Occipital lobe (tissue), 3 donors: ENCODE data around the gene DECR2. TPM values are rescaled to one million over a fixed set of nuclear protein-coding genes. Genes with fewer than 3 reads are reported as not detected.

Experiments
- DNase-seq: peaks from one replicate; lab custom pipeline; 2025; lab: John Stamatoyannopoulos, UW
- small RNA-seq: library from RNA; depleted of rRNA; stranded (forward); fragments of <200 nt; gene quantifications from one replicate; pipeline ENCODE3, GENCODE V24; 2014
- total RNA-seq: library from RNA; depleted of rRNA; stranded (reverse); fragments of >200 nt; gene quantifications from one replicate; pipeline ENCODE4 v1.2.3, GENCODE V29; 2014

The DECR2 gene
- total RNA-seq, 1 donor from 2014 or later: 7.6 TPM

DNA sequence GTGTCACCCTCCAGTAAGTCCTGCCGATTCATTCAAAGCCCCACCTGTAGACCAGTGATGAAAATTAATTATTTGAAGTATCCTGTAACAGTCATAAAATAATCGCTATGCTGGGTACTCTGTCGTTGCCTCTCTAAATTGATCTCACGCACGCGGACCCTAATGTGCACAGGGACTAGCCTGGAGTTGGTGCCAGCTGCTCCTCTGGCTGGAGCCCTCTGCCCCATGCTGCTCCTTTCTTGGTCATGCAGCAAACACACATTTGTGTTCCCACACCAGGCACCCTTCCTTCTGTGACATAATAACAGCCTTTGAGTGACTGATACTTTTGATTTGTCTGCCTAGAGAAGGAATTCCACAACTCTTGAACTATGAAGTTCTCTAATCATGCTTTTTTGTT, 39.8 kb downstream of the DECR2 start:
- DNase-seq: no peak

DNA sequence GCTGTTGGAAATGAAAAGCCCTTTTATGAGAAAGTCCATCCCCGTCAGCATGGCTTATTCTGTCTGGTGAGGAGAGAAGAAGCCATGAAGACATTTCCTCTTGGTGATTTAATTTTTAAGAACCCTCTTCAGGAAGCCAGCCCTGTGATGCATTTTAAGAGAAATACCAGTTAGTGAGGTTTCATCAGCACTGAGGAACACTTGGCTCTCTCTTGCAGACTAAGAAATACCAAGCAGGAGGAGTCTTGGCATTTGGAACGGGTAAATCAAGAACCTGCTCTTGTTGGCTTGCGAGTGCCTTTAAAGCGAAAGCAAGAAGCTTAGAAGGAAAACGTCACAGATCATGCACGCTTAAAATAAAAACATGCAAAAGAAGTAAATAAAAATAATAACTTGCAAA, 41.3 kb downstream of the DECR2 start:
- no peak for DNase-seq

DNA sequence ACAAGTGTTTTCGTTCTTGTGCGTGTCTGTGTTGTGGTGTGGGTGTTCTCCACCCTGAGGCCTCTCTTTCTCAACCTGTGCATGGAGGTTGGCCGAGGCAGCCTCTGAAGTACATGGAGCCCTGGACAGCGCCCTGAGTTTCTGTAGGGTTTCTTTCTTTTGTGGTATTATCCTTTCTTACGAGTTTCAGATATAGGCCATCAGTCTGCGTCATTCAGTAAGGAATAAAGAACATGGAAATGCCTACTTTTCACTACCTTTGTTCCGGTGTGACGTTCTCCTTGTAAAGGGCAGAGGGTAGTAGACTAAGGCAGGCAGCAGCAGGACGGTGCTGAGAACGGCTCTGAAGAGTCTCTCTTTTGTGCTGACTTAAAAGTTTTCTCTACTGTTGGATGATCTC, 42.3 kb downstream of the DECR2 start:
- DNase-seq: no peak

DNA sequence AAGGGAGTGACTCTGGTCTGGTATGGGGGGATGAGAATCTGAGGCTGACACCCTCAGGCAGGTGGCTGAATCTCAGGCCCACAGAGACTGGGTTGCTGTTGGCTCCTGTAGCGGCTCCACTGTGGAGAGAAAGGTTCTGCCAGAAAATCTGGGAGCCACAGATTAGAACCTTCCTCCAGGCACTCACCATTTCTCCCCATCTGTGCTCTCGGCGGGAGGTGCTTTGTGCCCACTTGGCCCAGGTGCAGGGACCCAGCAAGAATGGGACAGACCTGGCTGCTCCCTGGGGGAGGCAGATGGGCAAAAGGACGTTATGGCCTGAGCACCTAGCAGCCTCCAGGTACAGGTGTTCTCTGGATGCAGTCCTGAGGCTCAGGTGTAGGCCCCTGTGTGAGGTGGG, 43.9 kb downstream of the DECR2 start:
- no peak for DNase-seq

DNA sequence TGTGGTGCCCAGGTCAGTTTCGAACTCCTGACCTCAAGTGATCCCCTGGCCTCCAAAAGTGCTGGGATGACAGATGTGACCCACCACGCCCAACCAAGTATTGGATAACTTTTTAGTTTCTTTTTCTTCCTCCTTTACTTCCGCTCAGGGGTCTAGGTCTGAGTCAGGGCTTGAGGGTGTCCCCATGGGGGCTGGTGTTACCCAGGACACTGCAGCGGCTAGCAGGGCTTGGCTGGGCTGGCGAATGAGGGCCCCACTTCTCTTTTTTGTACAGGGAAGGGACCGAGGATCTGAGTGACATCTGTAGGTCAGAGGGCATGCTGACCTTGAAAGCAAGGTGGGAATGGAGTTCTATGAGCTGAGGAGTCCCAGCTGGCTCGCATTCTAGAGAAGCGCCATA, 48.7 kb downstream of the DECR2 start:
- DNase-seq: no peak

DNA sequence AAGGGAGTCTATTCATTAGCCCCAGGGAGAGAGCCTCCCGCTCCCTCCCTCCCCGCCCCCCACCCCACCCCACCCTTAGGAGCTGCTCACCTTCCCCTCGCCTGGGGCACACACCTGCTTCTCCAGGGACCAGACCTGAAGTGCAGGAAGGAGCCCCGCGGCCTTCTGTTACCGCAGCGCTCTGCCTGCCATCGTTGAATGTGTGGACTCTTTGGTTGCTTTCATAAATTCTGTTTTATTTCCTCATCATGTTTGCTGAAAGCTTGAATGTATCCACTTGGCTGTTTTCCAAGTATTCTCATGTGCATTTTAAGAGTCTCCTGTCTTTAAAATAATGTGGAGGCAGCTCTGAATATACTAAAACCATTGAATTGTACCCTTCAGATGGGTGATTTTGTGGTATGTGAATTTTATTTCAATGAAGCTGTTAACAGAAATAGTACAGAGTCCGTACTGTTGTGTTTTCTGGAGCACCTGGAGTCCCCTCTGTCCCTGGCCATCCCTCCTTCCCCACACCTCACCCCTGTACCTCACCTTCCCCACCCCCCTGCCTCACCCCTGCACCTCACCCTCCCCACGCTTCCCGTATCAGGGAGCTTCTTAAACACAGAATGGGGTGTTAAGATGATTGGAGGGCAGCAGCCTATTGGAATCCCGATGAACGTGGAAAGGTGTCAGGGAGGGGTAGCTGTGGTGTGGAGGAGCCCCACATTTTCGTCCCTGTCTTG, 49.3 kb downstream of the DECR2 start:
- no peak for DNase-seq

DNA sequence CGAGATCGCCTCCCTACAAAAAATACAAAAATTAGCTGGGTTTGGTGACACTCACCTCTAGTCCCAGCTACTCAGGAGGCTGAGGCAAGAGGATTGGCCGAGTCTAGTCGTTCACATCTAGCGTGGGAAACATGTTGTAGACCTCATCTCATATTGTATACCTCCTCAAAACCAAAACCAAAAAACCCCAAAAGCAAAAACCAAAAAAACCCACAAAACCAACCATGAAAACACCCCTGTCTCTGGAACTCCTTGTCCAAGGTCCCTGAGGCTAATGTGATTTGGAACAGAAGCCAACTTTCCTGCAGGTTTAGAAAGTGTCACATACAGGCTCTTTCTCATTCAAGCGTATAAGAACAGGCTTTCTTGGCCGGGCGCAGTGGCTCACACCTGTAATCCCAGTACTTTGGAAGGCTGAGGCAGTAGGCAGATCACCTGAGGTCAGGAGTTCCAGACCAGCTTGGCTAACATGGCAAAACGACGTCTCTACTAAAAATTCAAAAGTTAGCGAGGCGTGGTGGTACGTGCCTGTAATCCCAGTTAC, 52.8 kb downstream of the DECR2 start:
- no peak for DNase-seq

DNA sequence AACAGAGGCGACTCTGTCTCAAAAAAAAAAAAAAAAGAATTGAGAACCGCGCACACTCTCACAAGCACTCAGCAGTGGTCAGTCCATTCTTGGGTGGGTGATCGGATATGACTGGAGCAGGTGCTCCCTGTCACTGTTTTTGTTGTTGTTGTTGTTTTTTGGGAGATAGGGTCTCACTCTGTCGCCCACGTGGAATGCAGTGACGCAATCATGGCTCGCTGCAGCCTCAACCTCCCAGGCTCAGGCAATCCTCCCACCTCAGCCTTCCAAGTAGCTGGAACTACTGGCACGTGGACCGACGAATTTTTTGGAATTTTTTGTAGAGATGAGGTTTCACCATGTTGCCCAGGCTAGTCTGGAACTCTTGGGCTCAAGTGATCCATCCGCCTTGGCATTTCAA, 53.8 kb downstream of the DECR2 start:
- DNase-seq: no peak

DNA sequence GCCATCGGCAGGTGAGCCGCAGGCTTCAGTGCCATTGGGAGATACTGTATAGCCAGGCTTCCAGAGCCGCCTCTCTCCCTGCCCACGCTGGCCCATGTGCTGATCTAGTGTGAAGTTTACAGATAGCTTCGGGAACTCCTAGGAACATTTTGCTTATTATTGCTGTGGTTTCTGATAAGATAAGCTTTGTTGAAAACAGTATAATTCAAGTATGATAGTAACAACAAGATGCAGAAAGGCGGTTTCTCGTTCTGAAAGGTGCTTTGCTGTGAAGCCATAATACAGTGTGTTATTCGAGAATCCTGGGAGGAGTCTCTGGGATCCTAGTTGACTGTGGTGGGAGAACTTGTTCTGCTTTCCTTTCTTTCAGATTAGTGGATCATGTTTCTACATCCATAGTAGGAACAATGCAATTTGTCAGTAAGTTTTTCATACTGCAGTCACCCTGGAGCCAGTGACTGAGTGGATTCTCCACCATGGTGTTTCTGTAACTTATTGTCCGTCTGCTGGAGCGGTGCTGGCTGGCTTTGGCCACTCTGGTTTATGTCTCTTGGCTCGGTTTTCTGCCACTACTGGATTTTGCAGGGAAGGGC, 55.3 kb downstream of the DECR2 start:
- DNase-seq: no peak

DNA sequence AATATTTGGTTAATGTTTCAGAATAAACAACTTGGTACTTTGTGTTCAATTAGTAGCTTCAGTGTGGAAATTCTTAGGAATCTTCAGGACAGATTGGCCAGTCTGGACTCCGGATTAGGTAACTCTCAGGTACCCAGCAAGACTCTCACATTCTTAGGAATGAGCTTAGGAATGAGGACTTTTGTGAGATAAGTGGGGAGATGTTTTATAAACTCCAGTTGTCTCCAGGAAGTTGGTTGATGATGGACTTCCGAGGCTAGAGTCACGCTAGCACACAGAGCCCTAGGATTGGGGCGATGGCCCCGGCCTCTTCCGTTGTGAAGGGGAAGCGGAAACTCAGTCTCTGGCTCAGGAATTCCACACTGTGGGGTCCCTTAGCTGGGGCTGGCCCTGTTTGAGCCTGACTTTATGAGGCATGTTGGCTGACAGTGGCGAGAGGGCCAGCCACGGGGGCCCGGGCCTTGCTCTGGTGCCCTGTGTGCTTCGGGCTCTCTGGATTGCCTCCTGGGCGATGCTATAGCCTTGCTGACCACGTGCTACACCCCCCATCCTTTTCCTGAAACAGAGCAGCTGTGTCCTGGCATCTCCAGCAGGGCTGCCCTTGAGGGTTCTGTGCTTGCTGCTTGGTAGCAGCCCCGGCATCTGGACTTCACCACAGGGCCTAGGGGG, 56.2 kb downstream of the DECR2 start:
- DNase-seq: no peak

DNA sequence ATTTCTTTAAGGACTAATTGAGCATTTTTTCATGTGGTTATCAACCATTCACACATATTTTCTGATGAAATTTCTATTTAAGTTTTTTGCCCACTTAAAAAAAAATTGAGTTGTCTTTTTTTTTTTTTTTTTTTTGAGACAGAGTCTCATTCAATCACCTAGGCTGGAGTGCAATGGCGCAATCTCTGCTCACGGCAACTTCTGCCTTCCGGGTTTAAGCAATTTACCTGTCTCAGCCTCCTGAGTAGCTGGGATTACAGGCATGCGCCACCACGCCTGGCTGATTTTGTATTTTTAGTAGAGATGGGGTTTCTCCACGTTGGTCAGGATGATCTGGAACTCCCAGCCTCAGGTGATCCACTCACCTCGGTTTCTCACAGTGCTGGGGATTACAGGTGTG, 58.1 kb downstream of the DECR2 start:
- DNase-seq: no peak

DNA sequence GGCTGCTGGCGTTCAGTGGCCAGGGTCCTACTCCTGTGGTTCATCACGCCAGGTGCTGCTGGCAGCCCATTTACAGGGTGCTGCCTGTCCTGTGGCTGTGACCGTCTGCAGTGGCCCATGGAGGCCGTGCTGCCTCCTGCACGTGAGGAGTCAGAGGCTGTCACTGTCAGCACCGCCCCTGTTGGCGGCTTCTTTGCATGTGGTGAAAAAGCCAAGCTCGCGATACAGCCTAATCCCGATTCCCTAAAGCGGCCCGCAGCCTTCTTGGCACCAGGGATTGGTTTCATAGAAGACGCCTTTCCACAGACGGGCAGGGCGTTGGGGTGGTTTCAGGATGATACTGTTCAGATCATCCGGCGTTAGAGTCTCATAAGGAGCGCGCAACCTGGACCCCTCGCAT, 59.1 kb downstream of the DECR2 start:
- no peak for DNase-seq

Small RNA genes within 50 kb of the gene (small RNA-seq; reads per million reads assigned to genes)
- gene RF00019: not detected

Other genes starting within 250 kb of the DECR2 start
- 0.31 TPM for gene HBZ, start 249.2 kb upstream of the DECR2 start, total RNA-seq
- gene HBM, start 235.9 kb upstream of the DECR2 start, total RNA-seq: 15.0 TPM
- 614 TPM for gene HBA2, start 229.0 kb upstream of the DECR2 start, total RNA-seq
- gene HBA1, start 225.2 kb upstream of the DECR2 start, total RNA-seq: 270 TPM
- gene HBQ1, start 221.4 kb upstream of the DECR2 start, total RNA-seq: 5.3 TPM
- 76.4 TPM for gene LUC7L, start 172.4 kb upstream of the DECR2 start, total RNA-seq
- gene FAM234A, start 167.1 kb upstream of the DECR2 start, total RNA-seq: 20.7 TPM
- gene RGS11, start 125.9 kb upstream of the DECR2 start, total RNA-seq: 2.8 TPM
- 35.9 TPM for gene ARHGDIG, start 121.3 kb upstream of the DECR2 start, total RNA-seq
- gene PDIA2, start 118.7 kb upstream of the DECR2 start, total RNA-seq: 6.4 TPM
- gene AXIN1, start 49.2 kb upstream of the DECR2 start, total RNA-seq: 18.7 TPM
- gene MRPL28, start 31.3 kb upstream of the DECR2 start, total RNA-seq: 28.1 TPM
- 14.3 TPM for gene PGAP6, start 19.9 kb upstream of the DECR2 start, total RNA-seq
- gene NME4, start 4.7 kb upstream of the DECR2 start, total RNA-seq: 15.4 TPM
- 25.6 TPM for gene RAB11FIP3, start 23.8 kb downstream of the DECR2 start, total RNA-seq
- gene CAPN15, start 125.8 kb downstream of the DECR2 start, total RNA-seq: 10.3 TPM
- not detected for gene PRR35, start 158.5 kb downstream of the DECR2 start, total RNA-seq
- 0.31 TPM for gene NHLRC4, start 165.1 kb downstream of the DECR2 start, total RNA-seq
- 18.1 TPM for gene PIGQ, start 168.1 kb downstream of the DECR2 start, total RNA-seq
- 24.2 TPM for gene RAB40C, start 188.2 kb downstream of the DECR2 start, total RNA-seq
- gene WFIKKN1, start 229.1 kb downstream of the DECR2 start, total RNA-seq: 0.47 TPM
- 25.3 TPM for gene METTL26, start 234.4 kb downstream of the DECR2 start, total RNA-seq
- gene MCRIP2, start 239.9 kb downstream of the DECR2 start, total RNA-seq: 8.9 TPM
- gene WDR90, start 247.5 kb downstream of the DECR2 start, total RNA-seq: 7.2 TPM